Measurements from ENCODE around the gene SURF6. TPM values are rescaled to one million over a fixed set of nuclear protein-coding genes. Genes with fewer than 3 reads are reported as not detected.

Gene SURF6
- total RNA-seq, 1 experiment from 2014 or later: 56.3 TPM

GRCh38 chr9:133380734-133381133 is 44.7 kb upstream of the SURF6 start:
- H3K23ac ChIP-seq (ENCODE audit: insufficient read length, low read depth, low read length): no peak overlapping the region
- H3K27ac Mint-ChIP-seq: no peak overlapping the region
- H2BK12ac ChIP-seq (ENCODE audit: insufficient read length, low read depth, low read length): no peak overlapping the region
- H2AFZ ChIP-seq (ENCODE audit: low read length): no peak overlapping the region
- H4K20me1 ChIP-seq (ENCODE audit: control insufficient read depth, insufficient read depth, insufficient read length): peaks cover 3% of the 10 kb centered on the region
- no peak overlapping the region for H2AK5ac ChIP-seq (ENCODE audit: insufficient read length, low read length)
- no peak overlapping the region for H3K18ac ChIP-seq (ENCODE audit: insufficient read length, low read depth, low read length)
- no peak overlapping the region for H2BK15ac ChIP-seq (ENCODE audit: low read depth, low read length)
- H3K36me3 Mint-ChIP-seq (ENCODE audit: insufficient read depth in 1 of 3, low read depth in 3 of 3): peaks cover 0 to 2% (median 0%) of the 10 kb centered on the region in 3 experiments; a peak in 1 of 7 replicates
- H3K79me1 ChIP-seq (ENCODE audit: insufficient read depth, low read depth, low read length, poor library complexity, severe bottlenecking): no peaks in the 10 kb centered on the region
- no peak overlapping the region for H3T11ph ChIP-seq (ENCODE audit: low read length)
- H3K4me3 Mint-ChIP-seq: no peak overlapping the region
- no peak overlapping the region for H4K91ac ChIP-seq (ENCODE audit: insufficient read length, low read depth, low read length)
- H3K27ac ChIP-seq (ENCODE audit: insufficient read length, low read depth, low read length): no peak overlapping the region
- H3K9ac ChIP-seq (ENCODE audit: extremely low read depth, insufficient read length, low read length): no peak overlapping the region
- H2BK5ac ChIP-seq (ENCODE audit: insufficient read length, low read length): no peak overlapping the region
- no peaks in the 10 kb centered on the region for H3K23me2 ChIP-seq (ENCODE audit: insufficient read length, low read depth, low read length, poor library complexity, severe bottlenecking)
- no peak overlapping the region for H3K56ac ChIP-seq (ENCODE audit: insufficient read length, low read depth, low read length)
- no peak overlapping the region for H3K14ac ChIP-seq (ENCODE audit: insufficient read depth, low read length)
- H3K4me1 Mint-ChIP-seq: no peaks in the 10 kb centered on the region; a peak in 1 of 4 replicates
- no peak for DNase-seq
- no peak overlapping the region for H4K5ac ChIP-seq (ENCODE audit: insufficient read length, low read depth, low read length)
- no peaks in the 10 kb centered on the region for H3K79me2 ChIP-seq (ENCODE audit: insufficient read depth, low read length)
- H3K4me2 ChIP-seq (ENCODE audit: insufficient read depth, insufficient read length, low read length): no peak overlapping the region
- no peak overlapping the region for H2BK120ac ChIP-seq (ENCODE audit: low read depth, low read length, poor library complexity, severe bottlenecking)
- TF ChIP-seq CTCF (conservative IDR thresholded peaks at IDR 0.05): no peak
- peaks cover 30% of the 10 kb centered on the region for H3K27me3 Mint-ChIP-seq (ENCODE audit: low read depth)
- H3K27me3 ChIP-seq (ENCODE audit: insufficient read depth, low read length): no peaks in the 10 kb centered on the region
- WGBS (ENCODE audit: extremely low coverage, insufficient read length, low lambda C conversion rate): no CpG with 5 or more reads among the region's 4 CpGs
- no peaks in the 10 kb centered on the region for H3K9me3 ChIP-seq (ENCODE audit: control insufficient read depth, low read depth, low read length)
- H4K8ac ChIP-seq (replicated peaks; ENCODE audit: insufficient read length, low read depth, low read length): no peak overlapping the region
- H3K4ac ChIP-seq (ENCODE audit: low read depth, low read length): no peak overlapping the region
- peaks cover 3 to 4% of the 10 kb centered on the region in 2 experiments; a peak in 3 of 5 replicates for H3K9me3 Mint-ChIP-seq
- H2BK20ac ChIP-seq (ENCODE audit: low read depth, low read length, poor library complexity, severe bottlenecking): no peak overlapping the region
- no peaks in the 10 kb centered on the region for H3K4me1 ChIP-seq (ENCODE audit: insufficient read depth, low read length)

Data from H9 (cell line).